GM21367 (cell line): ENCODE measurements around the gene FNBP1.
"Not testable (repeated sequence)": the region's sequence is repeated elsewhere in the genome, so short reads cannot be mapped to it uniquely, and the experiment has no call there.

Source experiments
- ATAC-seq: cut with Tn5 transposase; IDR thresholded peaks from one replicate; pipeline ENCODE4 v1.9.1; 2021; ENCODE audit not compliant: unreplicated experiment

Gene FNBP1

GRCh38 chr9:129895376-129896268 lies 147.4 kb downstream of the FNBP1 start:
- no peak for ATAC-seq

- no peak for ATAC-seq
Observed at GRCh38 chr9:129894120-129894823, 148.7 kb downstream of the FNBP1 start.

GRCh38 chr9:129891569-129891968 lies 151.4 kb downstream of the FNBP1 start:
- ATAC-seq: no peak

- not testable (repeated sequence) for ATAC-seq
Observed at GRCh38 chr9:129890718-129891299, 152.2 kb downstream of the FNBP1 start.

- ATAC-seq: no peak
Observed at GRCh38 chr9:129889941-129890717, 152.9 kb downstream of the FNBP1 start.

- no peak for ATAC-seq
Observed at GRCh38 chr9:129889122-129889940, 153.7 kb downstream of the FNBP1 start.

GRCh38 chr9:129888293-129889121 lies 154.5 kb downstream of the FNBP1 start:
- peak; percentile 43 for ATAC-seq

GRCh38 chr9:129887334-129888292 lies 155.4 kb downstream of the FNBP1 start:
- no peak for ATAC-seq

GRCh38 chr9:129886226-129887174 lies 156.5 kb downstream of the FNBP1 start:
- ATAC-seq: no peak

- peak; percentile 22 for ATAC-seq
Observed at GRCh38 chr9:129885670-129886106, 157.3 kb downstream of the FNBP1 start.

GRCh38 chr9:129885018-129885669 lies 157.8 kb downstream of the FNBP1 start:
- no peak for ATAC-seq

- peak; percentile 32 for ATAC-seq
Observed at GRCh38 chr9:129884220-129885017, 158.6 kb downstream of the FNBP1 start.

- no peak for ATAC-seq
Observed at GRCh38 chr9:129881547-129882324, 161.3 kb downstream of the FNBP1 start.

GRCh38 chr9:129880654-129881546 lies 162.1 kb downstream of the FNBP1 start:
- ATAC-seq: no peak
